NCI-H82 (cell line): Measurements from ENCODE around the gene ZNF879.

Experiments used
- DNase-seq: peaks from one replicate; lab custom pipeline; 2025; lab: John Stamatoyannopoulos, UW

ZNF879 gene

GRCh38 chr5:179023528-179024189 lies at the start of gene ZNF879:
ZNF879 (plus strand) TSS chr5:179023804; CDS start chr5:179025005, 1,201 bp downstream.
- DNase-seq, result peak; percentile 95

GRCh38 chr5:178981381-178981780 lies 42.2 kb upstream of the ZNF879 start:
- DNase-seq, result no peak

DNA sequence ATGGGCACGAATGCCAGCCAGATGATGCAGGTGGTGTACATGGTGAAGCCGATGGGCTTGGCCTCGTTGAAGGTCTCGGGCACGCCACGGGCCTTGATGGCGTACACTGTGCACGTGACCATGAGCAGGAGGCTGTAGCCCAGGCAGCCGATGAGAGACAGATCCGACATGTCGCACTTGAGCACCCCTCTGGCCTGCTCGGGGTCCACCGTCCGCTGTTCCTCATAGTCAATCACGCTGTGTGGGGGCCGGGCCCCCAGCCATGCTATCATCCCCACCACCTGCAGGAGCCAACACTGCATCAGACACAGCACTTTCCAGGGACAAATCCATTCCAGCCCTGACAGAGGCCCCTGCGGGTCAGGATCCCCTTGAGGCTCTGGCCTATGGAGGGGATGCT lies 40.7 kb upstream of the ZNF879 start:
- DNase-seq, result no peak

DNA sequence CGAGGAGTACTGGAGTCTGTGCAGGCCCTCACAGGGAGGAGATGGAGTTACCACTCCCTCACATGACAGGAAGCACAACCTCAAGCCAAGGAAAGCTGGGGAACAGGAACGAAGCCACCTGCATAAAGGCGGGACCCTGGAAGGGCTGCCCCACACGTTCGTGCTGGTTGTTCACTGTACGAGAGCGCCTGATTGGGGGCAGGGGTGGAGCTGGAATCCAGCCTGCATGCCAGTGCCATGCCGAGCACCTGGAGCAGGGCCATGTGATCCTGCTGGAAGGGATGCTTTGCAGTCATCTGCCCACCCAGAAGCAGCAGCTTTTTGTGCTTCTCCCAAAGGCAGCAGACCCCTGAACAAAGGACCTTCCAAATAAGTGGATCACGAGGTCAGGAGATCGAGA lies 39.9 kb upstream of the ZNF879 start:
- DNase-seq, result no peak

DNA sequence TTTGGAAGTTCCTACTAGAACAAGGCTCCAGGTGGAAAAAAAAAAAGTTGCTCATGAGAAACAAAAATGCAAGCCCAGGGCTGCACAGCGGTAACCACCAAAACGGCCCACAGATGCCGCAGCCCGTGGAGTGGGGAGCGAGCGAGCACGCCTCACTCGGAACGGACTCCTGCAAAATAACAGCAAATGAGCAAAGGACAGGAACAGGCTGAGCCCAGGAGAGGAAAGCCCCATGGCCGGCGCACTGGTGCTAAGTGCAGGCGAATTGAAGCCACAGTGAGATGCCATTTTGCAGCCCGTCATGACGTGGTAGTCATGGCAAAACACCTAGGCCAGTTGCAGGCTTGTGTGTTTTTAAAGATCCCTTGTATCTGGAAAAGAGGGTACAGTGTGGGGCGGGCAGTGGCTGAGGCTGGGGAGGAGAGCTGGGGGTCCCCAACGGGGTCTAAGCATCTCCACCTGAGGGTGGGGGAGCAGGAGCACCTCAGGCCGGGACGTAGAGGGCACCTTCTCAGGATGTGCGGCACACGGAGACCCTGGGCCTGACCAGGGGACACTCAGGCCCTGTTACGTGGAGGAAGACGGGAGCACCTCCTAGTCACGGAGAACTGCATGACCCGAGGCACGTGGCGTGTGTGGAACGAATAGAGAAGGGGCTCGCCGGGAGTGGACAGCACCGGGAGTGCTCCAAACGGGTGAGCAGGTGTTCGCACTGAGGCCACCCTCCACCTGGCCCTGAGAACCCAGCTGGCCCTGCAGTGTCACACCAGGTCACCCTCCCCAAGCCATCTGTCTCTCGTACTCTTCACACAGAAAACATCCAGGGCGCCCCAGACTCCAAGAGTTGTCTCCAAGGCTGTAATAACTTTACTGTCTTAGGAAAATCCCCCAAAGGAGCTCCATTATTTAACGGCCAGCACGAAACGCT lies 39.2 kb upstream of the ZNF879 start:
- peak; percentile 29 for DNase-seq

DNA sequence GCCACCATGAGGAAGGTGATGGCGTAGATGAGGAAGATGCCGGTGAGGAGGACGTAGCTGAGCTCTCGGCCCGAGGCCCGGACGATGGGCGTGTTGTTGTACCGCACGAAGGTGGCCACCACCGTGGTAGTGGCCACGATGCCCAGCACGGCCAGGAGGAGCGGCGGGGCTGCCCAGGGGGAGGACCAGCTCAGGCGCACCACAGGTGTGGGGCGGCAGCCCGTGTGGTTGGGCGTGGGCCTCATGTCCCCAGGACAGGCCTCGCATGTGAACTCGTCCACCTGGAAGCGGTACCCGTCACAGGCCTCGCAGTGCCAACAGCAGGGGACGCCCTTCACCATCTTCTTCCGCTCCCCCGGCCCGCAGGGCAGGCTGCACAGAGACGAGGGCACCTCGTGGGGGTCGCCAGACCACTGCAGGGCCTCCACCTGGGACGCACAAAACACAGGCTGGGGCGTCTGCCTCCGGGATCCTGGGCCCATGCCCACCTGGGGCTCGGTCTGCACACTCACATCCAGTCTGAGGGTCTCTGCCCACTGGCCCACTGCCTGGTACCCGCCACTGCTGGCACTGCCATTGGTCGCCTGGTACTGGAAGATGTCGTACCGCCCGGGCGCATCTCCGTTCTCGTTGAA lies 37.2 kb upstream of the ZNF879 start:
- no peak for DNase-seq

DNA sequence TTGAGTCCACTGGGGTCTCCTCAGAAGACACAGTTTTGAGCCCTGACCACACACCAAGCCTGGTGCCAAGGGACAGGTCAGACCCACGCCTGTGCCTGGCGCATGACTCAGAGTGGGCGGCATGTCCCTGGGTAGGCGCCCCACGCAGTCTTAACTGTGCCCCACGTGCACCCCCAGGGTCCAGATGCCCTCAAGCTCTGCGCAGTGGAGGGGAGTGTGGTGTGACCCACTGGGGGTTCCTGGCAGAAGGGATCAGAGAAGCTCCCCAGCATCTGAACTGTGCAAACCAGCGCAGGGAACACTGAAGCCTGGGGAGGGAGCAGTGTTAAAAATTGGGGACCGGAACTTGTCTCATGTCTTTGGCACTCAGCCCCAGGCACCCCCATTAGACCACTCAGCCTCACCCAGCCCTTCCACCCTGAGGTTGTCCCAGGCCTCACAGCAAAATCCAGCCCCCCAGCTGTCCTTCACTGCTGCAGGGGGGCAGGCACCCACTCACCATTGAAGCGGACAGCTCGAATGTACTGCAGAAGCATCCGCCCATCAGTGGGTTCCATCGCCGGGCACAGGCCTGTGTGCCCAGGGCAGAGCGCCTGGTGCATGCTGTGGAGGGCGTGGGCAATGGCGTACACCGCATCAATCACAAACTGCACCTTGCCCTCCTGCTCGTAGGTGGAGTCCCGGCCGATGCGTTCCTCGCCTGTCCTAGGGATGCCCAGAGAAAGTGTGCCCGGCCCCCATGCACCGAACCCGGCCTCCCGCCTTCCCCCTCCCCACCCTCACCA lies 35.0 kb upstream of the ZNF879 start:
- DNase-seq, result no peak

DNA sequence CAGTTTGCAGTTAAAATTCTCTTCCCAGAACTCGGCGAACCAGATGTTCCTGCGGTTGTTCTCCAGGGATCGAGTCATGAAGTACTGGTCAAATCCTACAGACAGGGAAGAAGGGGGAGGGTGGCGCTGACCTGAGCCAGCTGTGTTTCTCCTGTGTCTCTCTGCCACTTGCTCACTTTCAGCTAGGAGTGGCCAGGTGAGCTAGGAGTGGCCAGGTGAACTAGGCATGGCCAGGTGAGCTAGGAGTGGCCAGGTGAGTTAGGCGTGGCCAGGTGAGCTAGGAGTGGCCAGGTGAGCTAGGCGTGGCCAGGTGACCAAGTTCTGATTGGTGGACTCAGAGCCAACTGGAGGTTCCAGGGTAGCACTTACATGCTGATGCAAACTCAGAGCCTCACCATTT lies 34.3 kb upstream of the ZNF879 start:
- DNase-seq, result no peak

GRCh38 chr5:178990491-178990890 lies 33.1 kb upstream of the ZNF879 start:
- DNase-seq, result no peak

DNA sequence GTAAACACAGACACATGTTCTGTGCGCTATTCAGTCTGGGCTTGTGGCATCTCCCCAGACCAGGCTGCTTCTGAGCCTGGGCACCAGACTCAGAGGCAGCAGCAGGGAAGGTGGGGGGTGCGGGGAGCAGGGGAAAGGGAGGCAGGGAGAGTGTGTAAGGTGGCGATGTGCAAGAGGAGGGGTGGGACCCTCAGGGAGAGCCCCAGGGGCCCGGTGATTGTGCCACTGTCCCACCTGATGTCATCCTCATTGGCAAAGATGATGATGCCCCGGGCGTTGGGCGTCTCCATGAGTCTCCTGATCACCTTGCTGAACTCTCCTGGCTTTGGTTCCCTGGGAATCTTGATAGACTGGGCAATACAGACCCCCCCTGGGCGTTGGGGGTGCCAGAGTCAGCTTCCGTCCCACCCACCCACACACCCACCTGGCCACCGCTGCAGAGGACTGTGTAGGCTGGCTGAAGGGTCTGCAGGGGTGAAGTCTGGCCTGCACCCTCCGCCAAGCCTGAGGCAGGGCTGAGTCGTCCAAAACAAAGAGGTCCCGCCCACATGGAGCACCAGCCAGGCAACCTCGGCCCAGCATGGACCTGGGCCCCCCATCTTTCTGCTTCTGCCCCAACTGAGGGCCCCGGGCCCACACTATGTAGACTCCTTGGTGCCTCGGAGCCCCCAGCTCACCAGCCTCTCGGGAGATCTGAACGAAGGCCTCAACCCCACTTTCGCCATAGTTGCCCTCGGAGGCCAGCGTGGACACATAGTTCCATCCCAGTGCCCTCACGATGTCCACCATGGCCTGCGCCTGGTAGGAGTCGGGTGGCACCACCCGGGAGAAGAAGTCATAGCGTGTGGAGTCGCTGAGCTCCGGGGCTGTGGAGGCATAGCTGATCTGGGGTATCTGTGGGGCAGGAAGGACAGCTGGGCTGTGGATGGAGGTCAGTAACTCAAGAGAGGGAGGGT lies 32.1 kb upstream of the ZNF879 start:
- no peak for DNase-seq

DNA sequence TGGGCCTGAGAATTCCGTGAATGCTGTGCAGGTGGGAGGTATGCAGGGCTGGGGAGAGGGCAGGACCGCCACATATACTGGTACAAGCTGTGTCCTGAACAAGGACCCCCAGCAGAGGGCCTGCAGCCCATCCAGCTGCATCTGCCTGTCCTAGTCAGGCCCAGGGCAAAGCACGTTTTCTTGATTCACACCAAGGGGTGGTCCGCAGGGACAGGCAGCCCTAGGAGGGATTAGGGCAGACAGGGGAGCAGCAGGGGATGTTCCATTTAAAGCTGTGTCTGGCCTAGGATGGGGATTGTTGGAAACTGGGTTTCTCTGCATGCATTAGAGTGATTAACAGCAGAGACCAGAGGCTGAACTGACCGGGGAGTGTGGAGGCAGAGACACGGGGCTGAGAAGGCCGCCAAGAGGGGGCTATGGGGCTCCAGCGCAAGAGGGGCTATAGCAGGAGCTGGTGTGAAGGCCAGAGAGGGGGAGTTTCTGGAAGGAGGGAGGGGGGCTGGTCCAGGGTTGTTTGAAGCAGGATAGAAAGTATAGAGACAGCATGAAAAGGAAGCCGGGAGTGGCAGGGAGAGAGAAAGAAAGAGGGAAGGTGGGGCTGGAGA lies 31.2 kb upstream of the ZNF879 start:
- DNase-seq, result no peak

GRCh38 chr5:178993236-178993765 lies 30.3 kb upstream of the ZNF879 start:
- no peak for DNase-seq

DNA sequence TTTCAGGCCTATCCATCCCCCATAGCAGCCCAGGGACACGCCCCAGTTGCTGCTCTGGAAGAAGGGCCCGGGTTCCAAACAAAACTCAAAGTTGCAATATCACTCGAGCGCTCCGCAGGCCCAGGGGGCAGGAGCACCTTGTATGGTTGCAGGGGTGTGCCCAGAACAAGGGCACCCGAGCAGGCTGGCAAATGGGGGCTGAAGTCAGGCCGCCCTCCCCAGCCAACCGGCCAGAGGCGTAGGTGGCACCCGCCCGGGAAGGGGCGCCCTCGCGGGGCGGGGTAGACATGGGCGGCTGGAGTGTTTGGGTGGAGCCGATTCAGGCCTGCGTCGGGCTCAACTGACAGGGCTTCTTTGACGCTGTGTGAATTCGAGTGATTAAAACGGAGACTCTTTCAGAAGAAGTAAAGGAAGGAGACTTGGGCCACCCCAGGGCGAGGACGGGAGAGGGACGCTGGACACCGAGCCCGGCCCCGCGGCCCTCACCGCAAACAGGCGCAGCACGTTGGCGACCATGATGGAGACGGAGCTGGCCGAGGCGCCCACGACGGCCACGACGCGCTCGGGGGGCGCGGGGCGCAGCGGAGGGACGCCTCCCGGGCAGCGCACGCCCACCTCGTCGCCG lies 29.5 kb upstream of the ZNF879 start:
- DNase-seq, result no peak

- DNase-seq, result no peak
Measured at GRCh38 chr5:178994580-178995340, 28.8 kb upstream of the ZNF879 start, which contains the start of gene GRM6. GRM6 (minus strand) TSS chr5:178995320; CDS start chr5:178994944, 376 bp downstream.

DNA sequence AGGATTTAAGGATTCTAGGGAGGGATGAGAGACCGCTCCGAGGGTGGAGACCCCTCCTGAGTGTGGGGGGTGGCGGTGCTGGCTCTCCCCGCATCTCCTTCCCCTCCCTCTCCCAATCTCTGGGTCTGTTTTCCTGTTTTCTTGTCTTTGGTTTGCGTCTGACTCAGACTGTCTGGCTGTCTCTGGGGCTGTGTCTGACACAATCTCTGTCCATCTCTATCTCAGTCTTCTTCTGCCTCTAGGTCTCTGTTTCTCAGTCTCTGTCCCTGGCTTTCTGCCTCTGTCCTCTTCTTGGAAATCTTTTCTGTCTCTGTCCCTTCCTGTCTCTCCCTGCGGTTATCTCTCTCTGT lies 28.3 kb upstream of the ZNF879 start:
- DNase-seq, result peak; percentile 75

GRCh38 chr5:178996156-178996555 lies 27.4 kb upstream of the ZNF879 start:
- DNase-seq, result peak; percentile 87

GRCh38 chr5:178997191-178997590 lies 26.4 kb upstream of the ZNF879 start:
- no peak for DNase-seq

DNA sequence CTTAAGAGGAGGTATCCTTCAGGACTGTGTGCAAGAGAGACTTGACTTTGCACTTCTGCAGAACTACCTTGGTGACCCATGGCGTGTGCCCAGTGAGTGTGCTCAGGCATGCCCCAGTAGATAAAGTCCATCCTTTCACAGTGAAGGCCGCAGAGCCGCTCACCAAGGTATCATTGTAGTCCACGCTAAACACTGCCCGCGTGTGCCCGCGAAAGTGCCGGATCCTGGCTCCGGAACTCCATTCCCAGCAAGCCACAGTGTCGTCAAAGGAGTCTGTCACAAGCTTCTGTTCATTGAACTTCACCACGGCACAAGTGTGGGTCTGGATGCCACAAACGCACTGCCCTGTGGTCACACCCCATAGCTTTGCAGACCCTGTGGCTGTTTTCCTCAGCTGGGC lies 25.2 kb upstream of the ZNF879 start:
- no peak for DNase-seq

- no peak for DNase-seq
Measured at GRCh38 chr5:179006564-179006963, 17.0 kb upstream of the ZNF879 start.
